HepG2 (cell line): Measurements from ENCODE around the gene BCAS3. TPM values are rescaled to one million over a fixed set of nuclear protein-coding genes. Genes with fewer than 3 reads are reported as not detected.

Source experiments
- CSRNP1 ChIP-seq: sonication (generic); formaldehyde crosslinking; IDR thresholded peaks from 2 replicates; pipeline ENCODE4 v1.8.1; 2023; ENCODE audit warnings: mild to moderate bottlenecking, missing genetic modification reagents
- E2F5 ChIP-seq: sonication (generic); formaldehyde crosslinking; conservative IDR thresholded peaks from 2 replicates; pipeline ENCODE4 v1.4.0; 2020; ENCODE audit warnings: missing genetic modification reagents
- ERF ChIP-seq: IDR thresholded peaks from 2 replicates; pipeline ENCODE4 v1.6.1; 2018; ENCODE audit warnings: missing biosample characterization, missing genetic modification reagents
- FOXA1 ChIP-seq, 2 experiments: fragments of 450-650 bp in 1 of 2; sonication (generic) in 1 of 2; formaldehyde crosslinking in 1 of 2; IDR thresholded peaks; 2 replicates each; pipeline versions ENCODE4 v1.4.0 to v1.6.1; 2016 to 2020; ENCODE audit warnings: missing genetic modification reagents in 1 of 2
- HIC2 ChIP-seq: sonication (generic); formaldehyde crosslinking; IDR thresholded peaks from 2 replicates; pipeline ENCODE4 v1.9.0; 2022; ENCODE audit warnings: low read depth, missing genetic modification reagents
- NR0B2 ChIP-seq: sonication (generic); formaldehyde crosslinking; IDR thresholded peaks from 2 replicates; pipeline ENCODE4 v1.4.0; 2020; ENCODE audit warnings: mild to moderate bottlenecking, missing genetic modification reagents
- TCF7 ChIP-seq: sonication (generic); IDR thresholded peaks from 2 replicates; pipeline ENCODE4 v1.6.1; 2016; ENCODE audit warnings: antibody characterized with exemption, low read depth
- ZBTB44 ChIP-seq: sonication (generic); formaldehyde crosslinking; IDR thresholded peaks from 2 replicates; pipeline ENCODE4 v1.4.0; 2020; ENCODE audit warnings: missing genetic modification reagents
- ZNF552 ChIP-seq: sonication (generic); formaldehyde crosslinking; IDR thresholded peaks from 2 replicates; pipeline ENCODE4 v1.9.0; 2022; ENCODE audit warnings: missing genetic modification reagents, mild to moderate bottlenecking, borderline replicate concordance
- ZNF674 ChIP-seq: sonication (generic); formaldehyde crosslinking; IDR thresholded peaks from 2 replicates; pipeline ENCODE4 v1.5.0; 2020; ENCODE audit warnings: low read depth, mild to moderate bottlenecking, missing genetic modification reagents
- polyA plus RNA-seq, 8 experiments: library from polyadenylated mRNA; depleted of rRNA in 3 of 8; stranded (reverse) in 7 of 8; unstranded in 1 of 8; fragments of >200 nt; fragmentation: Illumina TruSeq in 4 of 8; extraction: Trizol in 4 of 8; gene quantifications; 2 replicates each; pipeline versions ENCODE4 v1.2.1 to v1.2.3, GENCODE V29; 2011 to 2016; ENCODE audit warnings: low read depth in 4 of 8, missing spikeins in 1 of 8, mixed read lengths in 1 of 8; ENCODE audit not compliant: insufficient read depth in 1 of 8
- total RNA-seq, 5 experiments: library from RNA; depleted of rRNA; stranded (reverse); fragments of >200 nt; fragmentation: Illumina TruSeq; extraction: Trizol; gene quantifications; 2 replicates each; pipeline ENCODE4 v1.2.3, GENCODE V29; 2016; ENCODE audit warnings: low read depth in 1 of 5

The BCAS3 gene
- total and polyA plus RNA-seq, 2 of the 13 experiments (the other 11 are each of a cell fraction or from before 2014, with no cell fraction given) = 10.7 to 11.2 TPM

GRCh38 chr17:60677308-60678117 is at the start of gene BCAS3 (continued):
- TF ChIP-seq NR0B2 (peak; percentile 34), ZBTB44 (no peak), ERF (CRISPR knock-in tag) (peak; percentile 71; the same call in 1 of the 2 replicates), TCF7 (no peak), E2F5 (CRISPR knock-in tag) (peak; percentile 28), CSRNP1 (CRISPR knock-in tag) (peak; percentile 91; the same call in 1 of the 2 replicates), HIC2 (CRISPR knock-in tag) (no peak; the same call in 1 of the 2 replicates), ZNF552 (CRISPR knock-in tag) (no peak), FOXA1 (IDR thresholded peaks at IDR 0.05) (no peak), FOXA1 (CRISPR knock-in tag; IDR thresholded peaks at IDR 0.05) (peak; percentile 96), ZNF674 (CRISPR knock-in tag) (0 out of 2 replicates have a peak, but pooled peaks have one; percentile 24)
